ENCODE data around the gene ACO2.

ACO2 gene

DNA sequence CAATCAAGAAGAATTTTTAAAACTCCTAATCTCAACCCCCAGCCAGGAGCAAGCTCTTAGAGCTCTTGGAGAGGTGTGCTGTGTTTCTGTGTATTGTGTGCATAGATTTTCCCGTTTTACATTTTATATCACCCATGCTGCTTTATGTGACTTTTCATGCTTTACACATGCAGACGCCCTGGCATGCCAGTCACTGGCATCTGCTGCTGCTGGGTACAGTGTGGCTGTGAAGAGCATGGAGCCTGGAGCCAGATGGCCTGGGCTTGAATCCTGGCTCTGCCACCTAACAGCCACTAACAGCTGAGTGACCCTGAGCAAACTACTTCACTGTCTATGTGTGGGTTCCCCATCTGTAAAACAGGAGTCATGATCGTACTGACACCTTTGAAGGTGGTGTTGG is 52.2 kb downstream of the ACO2 start:
- no peak overlapping the region for H3K4me3 ChIP-seq (ENCODE audit: low read depth, low read length)
- TF ChIP-seq, protein P1, sequence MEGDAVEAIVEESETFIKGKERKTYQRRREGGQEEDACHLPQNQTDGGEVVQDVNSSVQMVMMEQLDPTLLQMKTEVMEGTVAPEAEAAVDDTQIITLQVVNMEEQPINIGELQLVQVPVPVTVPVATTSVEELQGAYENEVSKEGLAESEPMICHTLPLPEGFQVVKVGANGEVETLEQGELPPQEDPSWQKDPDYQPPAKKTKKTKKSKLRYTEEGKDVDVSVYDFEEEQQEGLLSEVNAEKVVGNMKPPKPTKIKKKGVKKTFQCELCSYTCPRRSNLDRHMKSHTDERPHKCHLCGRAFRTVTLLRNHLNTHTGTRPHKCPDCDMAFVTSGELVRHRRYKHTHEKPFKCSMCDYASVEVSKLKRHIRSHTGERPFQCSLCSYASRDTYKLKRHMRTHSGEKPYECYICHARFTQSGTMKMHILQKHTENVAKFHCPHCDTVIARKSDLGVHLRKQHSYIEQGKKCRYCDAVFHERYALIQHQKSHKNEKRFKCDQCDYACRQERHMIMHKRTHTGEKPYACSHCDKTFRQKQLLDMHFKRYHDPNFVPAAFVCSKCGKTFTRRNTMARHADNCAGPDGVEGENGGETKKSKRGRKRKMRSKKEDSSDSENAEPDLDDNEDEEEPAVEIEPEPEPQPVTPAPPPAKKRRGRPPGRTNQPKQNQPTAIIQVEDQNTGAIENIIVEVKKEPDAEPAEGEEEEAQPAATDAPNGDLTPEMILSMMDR (IDR thresholded peaks at IDR 0.05; ENCODE audit: borderline replicate concordance, insufficient read depth, low read depth, low read length), result no peak

DNA sequence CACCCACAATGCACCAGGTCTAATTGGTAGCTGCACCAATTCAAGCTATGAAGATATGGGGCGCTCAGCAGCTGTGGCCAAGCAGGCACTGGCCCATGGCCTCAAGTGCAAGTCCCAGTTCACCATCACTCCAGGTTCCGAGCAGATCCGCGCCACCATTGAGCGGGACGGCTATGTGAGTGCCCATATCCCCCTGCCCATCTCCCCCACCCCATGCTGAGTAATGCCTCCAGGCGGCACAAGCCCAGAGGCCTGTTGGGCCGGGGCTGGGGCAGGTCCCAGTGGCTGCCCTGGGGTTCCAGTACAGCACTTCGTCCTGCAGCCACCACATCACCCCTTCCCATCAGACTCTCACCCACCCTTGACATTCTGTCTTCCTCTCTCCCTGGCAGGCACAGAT is 53.9 kb downstream of the ACO2 start:
- TF ChIP-seq, protein P1 (IDR thresholded peaks at IDR 0.05; ENCODE audit: borderline replicate concordance, insufficient read depth, low read depth, low read length), result no peak

DNA sequence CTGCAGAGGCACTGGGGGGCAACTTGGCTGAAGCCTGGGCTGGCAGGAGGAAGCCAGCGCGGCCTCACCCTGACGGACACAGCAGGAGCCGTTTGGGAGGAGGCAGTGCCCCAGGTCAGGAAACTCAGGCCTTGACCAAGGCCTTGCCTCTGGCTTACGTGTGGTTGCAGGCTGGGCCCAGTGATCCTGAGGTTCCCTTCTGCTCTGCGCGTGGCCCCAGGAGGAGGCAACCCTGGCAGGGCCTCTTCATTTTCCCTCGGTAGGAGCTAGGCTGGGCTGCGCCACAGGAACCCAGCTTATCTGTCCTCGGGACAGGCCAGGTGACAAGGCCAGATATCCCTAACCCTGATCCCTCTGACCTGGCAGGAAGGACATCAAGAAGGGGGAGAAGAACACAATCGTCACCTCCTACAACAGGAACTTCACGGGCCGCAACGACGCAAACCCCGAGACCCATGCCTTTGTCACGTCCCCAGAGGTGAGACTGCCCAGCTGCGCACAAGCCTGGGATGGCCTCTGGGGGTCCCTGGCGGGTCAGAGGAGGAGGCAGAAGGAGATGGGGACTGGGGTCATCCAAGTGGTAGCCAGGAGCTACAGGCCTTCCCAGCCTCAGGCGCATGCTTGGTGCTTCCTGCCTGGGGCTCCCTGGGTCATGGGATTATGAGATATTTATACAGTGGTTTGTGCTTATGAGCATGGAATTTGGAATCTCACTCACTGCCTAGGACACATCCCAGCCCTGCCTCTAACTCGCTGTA is 54.7 kb downstream of the ACO2 start:
- TF ChIP-seq, protein P1 (IDR thresholded peaks at IDR 0.05; ENCODE audit: borderline replicate concordance, insufficient read depth, low read depth, low read length), result no peak
- no peak overlapping the region for H3K4me3 ChIP-seq (ENCODE audit: low read depth, low read length)

More for the DNA sequence above, 53.9 kb downstream of the ACO2 start:
- no peak overlapping the region for H3K4me3 ChIP-seq (ENCODE audit: low read depth, low read length)

DNA sequence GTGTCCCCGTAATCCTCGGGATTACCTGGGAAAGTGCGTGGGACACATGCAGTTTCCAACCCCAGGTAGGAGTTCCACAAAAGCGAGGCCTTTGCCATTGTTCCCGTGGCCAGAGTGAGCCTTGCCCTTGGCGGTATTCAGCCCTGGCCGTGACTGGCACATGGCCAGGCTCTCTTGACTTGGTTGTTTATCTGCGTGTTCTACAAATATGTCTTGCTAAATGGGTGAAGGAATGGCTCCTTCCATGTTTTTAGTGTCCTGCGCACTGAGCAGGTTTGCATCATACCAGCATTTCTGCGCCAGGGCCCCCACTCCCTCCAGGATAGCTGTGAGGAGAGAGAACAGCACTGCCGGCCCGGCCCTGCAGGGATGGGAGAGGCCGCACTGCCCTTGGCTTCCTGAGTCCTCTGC is 55.3 kb downstream of the ACO2 start:
- TF ChIP-seq, protein P1 (IDR thresholded peaks at IDR 0.05; ENCODE audit: borderline replicate concordance, insufficient read depth, low read depth, low read length), result no peak
- no peak overlapping the region for H3K4me3 ChIP-seq (ENCODE audit: low read depth, low read length)

DNA sequence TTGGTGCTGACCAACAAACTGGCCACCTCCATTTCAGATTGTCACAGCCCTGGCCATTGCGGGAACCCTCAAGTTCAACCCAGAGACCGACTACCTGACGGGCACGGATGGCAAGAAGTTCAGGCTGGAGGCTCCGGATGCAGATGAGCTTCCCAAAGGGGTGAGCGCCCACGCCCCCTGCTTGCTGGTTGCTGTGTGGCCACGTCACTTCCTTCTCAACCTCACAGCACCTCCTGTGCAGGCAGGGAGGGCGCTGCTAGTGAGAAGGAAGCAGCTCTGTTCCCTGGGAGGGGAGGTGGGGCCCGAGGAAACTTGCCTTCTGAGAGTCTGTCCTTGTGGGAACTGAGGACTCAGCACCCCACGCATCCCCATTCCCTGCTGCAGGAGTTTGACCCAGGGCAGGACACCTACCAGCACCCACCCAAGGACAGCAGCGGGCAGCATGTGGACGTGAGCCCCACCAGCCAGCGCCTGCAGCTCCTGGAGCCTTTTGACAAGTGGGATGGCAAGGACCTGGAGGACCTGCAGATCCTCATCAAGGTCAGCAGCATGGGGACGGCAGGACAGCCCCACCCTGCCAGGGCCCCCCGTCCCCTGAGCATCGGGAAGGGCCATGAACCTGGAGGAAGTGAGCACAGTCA is 56.0 kb downstream of the ACO2 start:
- H3K4me3 ChIP-seq (ENCODE audit: low read depth, low read length), result no peak overlapping the region
- TF ChIP-seq, protein P1 (IDR thresholded peaks at IDR 0.05; ENCODE audit: borderline replicate concordance, insufficient read depth, low read depth, low read length), result no peak

DNA sequence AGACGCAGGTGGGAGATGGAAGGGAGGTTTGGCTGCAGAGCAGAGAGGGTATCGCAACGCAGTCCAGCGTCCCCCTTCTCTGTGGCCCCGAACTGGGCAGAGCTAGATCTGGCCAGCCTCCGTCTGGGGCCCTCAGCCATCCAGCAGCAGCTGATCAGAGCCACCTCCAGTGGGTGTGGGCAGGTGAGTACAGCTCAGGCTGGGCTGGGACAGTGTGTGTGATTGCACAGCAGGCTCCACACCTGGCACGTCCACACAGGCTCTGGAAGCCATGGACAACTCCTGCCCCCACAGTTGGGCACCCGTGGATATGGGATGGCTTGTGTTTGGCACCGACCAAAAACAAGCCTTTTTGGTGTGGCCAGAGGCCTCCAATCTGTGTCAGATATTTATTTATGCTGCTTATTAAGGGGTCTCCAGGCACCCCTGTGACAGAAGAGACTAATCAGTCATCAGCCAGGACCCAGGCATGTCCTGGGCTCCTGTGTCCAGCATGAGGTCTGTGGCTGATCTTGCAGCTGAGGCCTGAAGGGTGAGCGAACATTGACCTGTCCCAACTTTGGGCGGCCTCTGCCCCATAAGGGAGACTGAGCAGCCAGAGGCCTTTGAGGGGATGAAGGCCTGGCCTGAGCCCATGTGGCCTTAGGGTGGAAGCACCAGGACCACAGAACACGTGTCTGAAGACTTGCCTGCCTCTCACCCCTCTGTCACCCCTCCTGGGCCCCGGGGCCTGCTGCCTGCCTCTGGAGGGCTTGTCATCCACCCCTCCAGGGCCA is 56.7 kb downstream of the ACO2 start:
- no peak overlapping the region for H3K4me3 ChIP-seq (ENCODE audit: low read depth, low read length)
- TF ChIP-seq, protein P1 (IDR thresholded peaks at IDR 0.05; ENCODE audit: borderline replicate concordance, insufficient read depth, low read depth, low read length), result no peak

Measured in GM12875 (cell line).